Chondrocyte (in vitro differentiated cells): Measurements from ENCODE around the gene TRIM4. TPM values are rescaled to one million over a fixed set of nuclear protein-coding genes. Genes with fewer than 3 reads are reported as not detected.
A peak's percentile ranks its signal among the peaks of the same experiment; 100 is the strongest.
"Not testable (repeated sequence)": the region's sequence is repeated elsewhere in the genome, so short reads cannot be mapped to it uniquely, and the experiment has no call there.

Experiments used
- DNase-seq: peaks from one replicate; pipeline ENCODE4 v3.0.0; 2021; ENCODE audit warnings: mixed read lengths, low spot score
- H3K27ac Mint-ChIP-seq: one replicate; pipeline ENCODE4 v1.8.0; 2021; ENCODE audit warnings: mild to moderate bottlenecking, moderate library complexity, mixed read lengths; ENCODE audit not compliant: unreplicated experiment
- H3K27me3 Mint-ChIP-seq: 2 replicates; pipeline ENCODE4 v1.8.0; 2021; ENCODE audit warnings: low read depth, mixed read lengths
- H3K36me3 Mint-ChIP-seq: 2 replicates; pipeline ENCODE4 v1.8.0; 2021; ENCODE audit warnings: low read depth, mixed read lengths
- H3K4me1 Mint-ChIP-seq: 2 replicates; pipeline ENCODE4 v1.8.0; 2021; ENCODE audit warnings: low read depth, mild to moderate bottlenecking, mixed read lengths
- H3K4me3 Mint-ChIP-seq: one replicate; pipeline ENCODE4 v1.8.0; 2021; ENCODE audit warnings: mild to moderate bottlenecking, moderate library complexity, mixed read lengths; ENCODE audit not compliant: unreplicated experiment
- H3K9me3 Mint-ChIP-seq: 2 replicates; pipeline ENCODE4 v1.8.0; 2021; ENCODE audit warnings: low read depth, mixed read lengths
- CTCF ChIP-seq: fragments of 200-600 bp; sonication (generic); IDR thresholded peaks from 2 replicates; pipeline ENCODE4 v1.5.0; 2021; ENCODE audit warnings: antibody characterized with exemption, mild to moderate bottlenecking, moderate library complexity
- long read RNA-seq: library from polyadenylated mRNA; stranded (forward); transcript quantifications from one replicate; pipeline ENCODE4 v2.0.0, GENCODE V29; 2021
- total RNA-seq: library from RNA; stranded (reverse); gene quantifications from 3 replicates; pipeline ENCODE4 v1.2.1, GENCODE V29; 2021

The TRIM4 gene
- total RNA-seq: 11.1 to 12.1 TPM (median 11.5 TPM) in 3 replicates
- long read RNA-seq, transcript TRIM4-201 (6 exons, 3,374 nt): major isoform, 28 of 35 reads
- long read RNA-seq, partial matches to known transcripts: 2 of 35 reads
- long read RNA-seq, other reads (novel, unspliced or antisense): 1 of 35 reads

GRCh38 chr7:99918959-99919813 lies at the start of gene TRIM4:
TRIM4 (minus strand) TSS chr7:99919530; CDS start chr7:99919401, 129 bp downstream.
- DNase-seq: no peak
- H3K4me1 Mint-ChIP-seq: peaks cover 19% of the 10 kb centered on the region
- peak within 1 kb of the TSS; percentile 82 for H3K4me3 Mint-ChIP-seq
- peaks cover 15% of the 10 kb centered on the region for H3K9me3 Mint-ChIP-seq
- peak; percentile 57 for TF ChIP-seq CTCF
- peaks cover 3% of the 10 kb centered on the region for H3K36me3 Mint-ChIP-seq
- peaks cover 13% of the 10 kb centered on the region for H3K27me3 Mint-ChIP-seq
- peak within 1 kb of the TSS; percentile 87 for H3K27ac Mint-ChIP-seq

- peaks cover 30% of the 10 kb centered on the region for H3K27me3 Mint-ChIP-seq
- H3K36me3 Mint-ChIP-seq: no peaks in the 10 kb centered on the region
- H3K27ac Mint-ChIP-seq: no peak overlapping the region
- no peak for DNase-seq
- no peaks in the 10 kb centered on the region for H3K4me1 Mint-ChIP-seq
- H3K4me3 Mint-ChIP-seq: no peak overlapping the region
- TF ChIP-seq CTCF: no peak
- no peaks in the 10 kb centered on the region for H3K9me3 Mint-ChIP-seq
These were observed 39.4 kb upstream of the TRIM4 start for GRCh38 chr7:99958564-99959227.

GRCh38 chr7:99955247-99955646 lies 35.9 kb upstream of the TRIM4 start:
- H3K4me3 Mint-ChIP-seq: no peak overlapping the region
- no peaks in the 10 kb centered on the region for H3K4me1 Mint-ChIP-seq
- peaks cover 22% of the 10 kb centered on the region for H3K27me3 Mint-ChIP-seq
- no peak overlapping the region for H3K27ac Mint-ChIP-seq
- H3K36me3 Mint-ChIP-seq: no peaks in the 10 kb centered on the region
- H3K9me3 Mint-ChIP-seq: peaks cover 5% of the 10 kb centered on the region
- no peak for TF ChIP-seq CTCF
- no peak for DNase-seq

GRCh38 chr7:99954643-99955042 lies 35.3 kb upstream of the TRIM4 start:
- H3K27ac Mint-ChIP-seq, H3K36me3 Mint-ChIP-seq, H3K9me3 Mint-ChIP-seq, H3K4me3 Mint-ChIP-seq, H3K4me1 Mint-ChIP-seq, DNase-seq: not testable (repeated sequence)
- peaks cover 16% of the 10 kb centered on the region for H3K27me3 Mint-ChIP-seq

- peaks cover 10% of the 10 kb centered on the region for H3K9me3 Mint-ChIP-seq
- H3K4me1 Mint-ChIP-seq: no peaks in the 10 kb centered on the region
- no peak for DNase-seq
- no peaks in the 10 kb centered on the region for H3K36me3 Mint-ChIP-seq
- no peak overlapping the region for H3K4me3 Mint-ChIP-seq
- H3K27ac Mint-ChIP-seq: no peak overlapping the region
- H3K27me3 Mint-ChIP-seq: peaks cover 16% of the 10 kb centered on the region
- TF ChIP-seq CTCF: no peak
These were observed 34.3 kb upstream of the TRIM4 start for GRCh38 chr7:99953649-99954048.

- H3K4me3 Mint-ChIP-seq, H3K4me1 Mint-ChIP-seq, H3K27ac Mint-ChIP-seq, DNase-seq, H3K9me3 Mint-ChIP-seq, H3K36me3 Mint-ChIP-seq: not testable (repeated sequence)
- peaks cover 21% of the 10 kb centered on the region for H3K27me3 Mint-ChIP-seq
These were observed 33.3 kb upstream of the TRIM4 start for GRCh38 chr7:99952649-99953048.

GRCh38 chr7:99950819-99951218 lies 31.5 kb upstream of the TRIM4 start:
- not testable (repeated sequence) for H3K27ac Mint-ChIP-seq, H3K36me3 Mint-ChIP-seq, H3K4me3 Mint-ChIP-seq, H3K4me1 Mint-ChIP-seq, DNase-seq, H3K9me3 Mint-ChIP-seq
- H3K27me3 Mint-ChIP-seq: peaks cover 17% of the 10 kb centered on the region
